ENCODE results near the gene SH2D3C.

- TF ChIP-seq CTCF (IDR thresholded peaks at IDR 0.05) = no peak
- TF ChIP-seq CEBPB (IDR thresholded peaks at IDR 0.05) = no peak
- no peak for TF ChIP-seq ZSCAN20 (CRISPR knock-in tag; IDR thresholded peaks at IDR 0.05)
- no peak for TF ChIP-seq SMC3 (IDR thresholded peaks at IDR 0.05)
- TF ChIP-seq RAD21 (conservative IDR thresholded peaks at IDR 0.05 in 1 of 2, IDR thresholded peaks at IDR 0.05 in 1 of 2) = no peak
- no peak for TF ChIP-seq REST (IDR thresholded peaks at IDR 0.05)
- no peak for TF ChIP-seq EP300 (IDR thresholded peaks at IDR 0.05)
- no peak for TF ChIP-seq CBX2 (IDR thresholded peaks at IDR 0.05; ENCODE audit: borderline replicate concordance, low read depth)
- no peak for TF ChIP-seq TP53 (CRISPR knock-in tag; IDR thresholded peaks at IDR 0.05)
These were observed 35.3 kb upstream of the SH2D3C start for GRCh38 chr9:127813686-127814226.

Measured in A549 (cell line).